ENCODE measurements around the gene MPP2.

The MPP2 gene

GRCh38 chr17:43917016-43917347 is 9.6 kb upstream of the MPP2 start:
- TF ChIP-seq YY1 (IDR thresholded peaks at IDR 0.05; ENCODE audit: low read depth), result no peak
- TF ChIP-seq CEBPB (IDR thresholded peaks at IDR 0.05), result no peak
- no peak for TF ChIP-seq RAD21 (IDR thresholded peaks at IDR 0.05; ENCODE audit: low read depth)
- TF ChIP-seq MAX (IDR thresholded peaks at IDR 0.05), result no peak
- no peak for TF ChIP-seq EGR1 (IDR thresholded peaks at IDR 0.05)
- no peak for TF ChIP-seq EP300 (IDR thresholded peaks at IDR 0.05; ENCODE audit: borderline replicate concordance)
- TF ChIP-seq ZBTB7A (IDR thresholded peaks at IDR 0.05; ENCODE audit: low read depth), result no peak

DNA sequence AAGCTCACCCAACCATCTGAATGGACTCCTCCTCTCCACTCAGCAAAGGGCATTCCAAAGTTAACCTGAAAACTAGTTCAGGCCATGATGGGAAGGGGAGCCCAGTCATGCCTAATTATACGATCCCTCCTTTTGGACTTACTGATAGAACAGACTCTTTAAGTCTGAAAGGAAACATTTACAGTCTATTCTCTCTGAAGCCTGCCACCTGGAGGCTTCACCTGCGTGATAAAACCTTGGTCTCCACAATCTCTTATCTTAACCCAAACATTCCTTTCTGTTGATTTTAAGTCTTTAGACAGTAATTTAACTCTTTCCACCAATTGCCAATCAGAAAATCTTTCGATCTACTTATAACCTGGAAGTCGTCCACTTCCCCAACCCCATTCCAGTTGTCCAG is 9.0 kb upstream of the MPP2 start:
- no peak for TF ChIP-seq CREB1 (IDR thresholded peaks at IDR 0.05; ENCODE audit: low read depth)
- TF ChIP-seq CEBPB (IDR thresholded peaks at IDR 0.05), result no peak
- TF ChIP-seq TEAD4 (IDR thresholded peaks at IDR 0.05), result no peak
- no peak for TF ChIP-seq YY1 (IDR thresholded peaks at IDR 0.05; ENCODE audit: low read depth)
- no peak for TF ChIP-seq TCF12 (IDR thresholded peaks at IDR 0.05; ENCODE audit: low read depth)
- TF ChIP-seq EP300 (IDR thresholded peaks at IDR 0.05; ENCODE audit: borderline replicate concordance), result no peak
- no peak for TF ChIP-seq ZBTB7A (IDR thresholded peaks at IDR 0.05; ENCODE audit: low read depth)
- TF ChIP-seq EGR1 (IDR thresholded peaks at IDR 0.05), result no peak
- TF ChIP-seq TAF1 (IDR thresholded peaks at IDR 0.05; ENCODE audit: low read depth), result no peak
- no peak for TF ChIP-seq RAD21 (IDR thresholded peaks at IDR 0.05; ENCODE audit: low read depth)

- TF ChIP-seq TCF12 (IDR thresholded peaks at IDR 0.05; ENCODE audit: low read depth) (no peak), EGR1 (IDR thresholded peaks at IDR 0.05) (no peak), FOXM1 (IDR thresholded peaks at IDR 0.05; ENCODE audit: borderline replicate concordance, low read depth) (no peak)
- TF ChIP-seq, protein P1, sequence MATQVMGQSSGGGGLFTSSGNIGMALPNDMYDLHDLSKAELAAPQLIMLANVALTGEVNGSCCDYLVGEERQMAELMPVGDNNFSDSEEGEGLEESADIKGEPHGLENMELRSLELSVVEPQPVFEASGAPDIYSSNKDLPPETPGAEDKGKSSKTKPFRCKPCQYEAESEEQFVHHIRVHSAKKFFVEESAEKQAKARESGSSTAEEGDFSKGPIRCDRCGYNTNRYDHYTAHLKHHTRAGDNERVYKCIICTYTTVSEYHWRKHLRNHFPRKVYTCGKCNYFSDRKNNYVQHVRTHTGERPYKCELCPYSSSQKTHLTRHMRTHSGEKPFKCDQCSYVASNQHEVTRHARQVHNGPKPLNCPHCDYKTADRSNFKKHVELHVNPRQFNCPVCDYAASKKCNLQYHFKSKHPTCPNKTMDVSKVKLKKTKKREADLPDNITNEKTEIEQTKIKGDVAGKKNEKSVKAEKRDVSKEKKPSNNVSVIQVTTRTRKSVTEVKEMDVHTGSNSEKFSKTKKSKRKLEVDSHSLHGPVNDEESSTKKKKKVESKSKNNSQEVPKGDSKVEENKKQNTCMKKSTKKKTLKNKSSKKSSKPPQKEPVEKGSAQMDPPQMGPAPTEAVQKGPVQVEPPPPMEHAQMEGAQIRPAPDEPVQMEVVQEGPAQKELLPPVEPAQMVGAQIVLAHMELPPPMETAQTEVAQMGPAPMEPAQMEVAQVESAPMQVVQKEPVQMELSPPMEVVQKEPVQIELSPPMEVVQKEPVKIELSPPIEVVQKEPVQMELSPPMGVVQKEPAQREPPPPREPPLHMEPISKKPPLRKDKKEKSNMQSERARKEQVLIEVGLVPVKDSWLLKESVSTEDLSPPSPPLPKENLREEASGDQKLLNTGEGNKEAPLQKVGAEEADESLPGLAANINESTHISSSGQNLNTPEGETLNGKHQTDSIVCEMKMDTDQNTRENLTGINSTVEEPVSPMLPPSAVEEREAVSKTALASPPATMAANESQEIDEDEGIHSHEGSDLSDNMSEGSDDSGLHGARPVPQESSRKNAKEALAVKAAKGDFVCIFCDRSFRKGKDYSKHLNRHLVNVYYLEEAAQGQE (IDR thresholded peaks at IDR 0.05; ENCODE audit: low read depth), result no peak
These were observed 8.2 kb upstream of the MPP2 start for GRCh38 chr17:43915559-43915958.

- TF ChIP-seq TCF12 (IDR thresholded peaks at IDR 0.05; ENCODE audit: low read depth) (no peak), EGR1 (IDR thresholded peaks at IDR 0.05) (no peak), TEAD4 (IDR thresholded peaks at IDR 0.05) (no peak), FOXM1 (IDR thresholded peaks at IDR 0.05; ENCODE audit: borderline replicate concordance, low read depth) (no peak), USF1 (IDR thresholded peaks at IDR 0.05) (no peak), YY1 (IDR thresholded peaks at IDR 0.05; ENCODE audit: low read depth) (no peak)
These were observed 7.1 kb upstream of the MPP2 start for GRCh38 chr17:43914451-43914850.

DNA sequence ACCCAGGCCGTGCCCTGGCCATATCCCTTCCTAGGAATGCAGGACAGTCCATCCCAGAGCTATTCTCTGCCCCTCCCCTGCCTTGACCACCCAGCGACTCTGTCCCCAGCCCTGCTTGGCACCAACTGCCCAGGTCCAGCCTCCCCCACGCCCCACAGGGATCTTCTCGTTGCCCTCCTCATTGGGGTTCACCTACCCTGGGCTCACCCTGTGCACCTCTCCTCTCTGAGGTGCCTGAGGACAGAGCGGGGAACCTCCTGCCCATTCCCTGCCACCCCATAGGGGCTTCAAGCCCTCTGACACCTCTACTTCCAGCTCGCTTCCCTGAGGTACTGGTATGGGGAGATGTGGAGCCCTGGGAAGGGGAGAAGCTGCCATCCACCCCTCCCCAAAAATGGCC is 6.2 kb upstream of the MPP2 start:
- TF ChIP-seq TEAD4 (IDR thresholded peaks at IDR 0.05), result no peak
- no peak for TF ChIP-seq EGR1 (IDR thresholded peaks at IDR 0.05)
- no peak for TF ChIP-seq CEBPB (IDR thresholded peaks at IDR 0.05)
- TF ChIP-seq ZBTB7A (IDR thresholded peaks at IDR 0.05; ENCODE audit: low read depth), result no peak
- TF ChIP-seq NFIC (IDR thresholded peaks at IDR 0.05), result no peak
- no peak for TF ChIP-seq USF1 (IDR thresholded peaks at IDR 0.05)
- TF ChIP-seq CREB1 (IDR thresholded peaks at IDR 0.05; ENCODE audit: low read depth), result no peak
- TF ChIP-seq TCF12 (IDR thresholded peaks at IDR 0.05; ENCODE audit: low read depth), result no peak
- TF ChIP-seq, protein P1 (IDR thresholded peaks at IDR 0.05; ENCODE audit: low read depth), result no peak
- no peak for TF ChIP-seq RAD21 (IDR thresholded peaks at IDR 0.05; ENCODE audit: low read depth)
- TF ChIP-seq EP300 (IDR thresholded peaks at IDR 0.05; ENCODE audit: borderline replicate concordance), result no peak
- no peak for TF ChIP-seq MAX (IDR thresholded peaks at IDR 0.05)
- no peak for TF ChIP-seq YY1 (IDR thresholded peaks at IDR 0.05; ENCODE audit: low read depth)
- no peak for TF ChIP-seq TAF1 (IDR thresholded peaks at IDR 0.05; ENCODE audit: low read depth)
- no peak for TF ChIP-seq FOXM1 (IDR thresholded peaks at IDR 0.05; ENCODE audit: borderline replicate concordance, low read depth)

GRCh38 chr17:43912635-43913304 is 5.4 kb upstream of the MPP2 start:
- no peak for TF ChIP-seq FOXM1 (IDR thresholded peaks at IDR 0.05; ENCODE audit: borderline replicate concordance, low read depth)
- no peak for TF ChIP-seq YY1 (IDR thresholded peaks at IDR 0.05; ENCODE audit: low read depth)
- TF ChIP-seq CEBPB (IDR thresholded peaks at IDR 0.05), result no peak
- TF ChIP-seq, protein P1 (IDR thresholded peaks at IDR 0.05; ENCODE audit: low read depth), result no peak
- TF ChIP-seq ZBTB7A (IDR thresholded peaks at IDR 0.05; ENCODE audit: low read depth), result no peak
- TF ChIP-seq USF1 (IDR thresholded peaks at IDR 0.05), result no peak
- no peak for TF ChIP-seq TAF1 (IDR thresholded peaks at IDR 0.05; ENCODE audit: low read depth)
- TF ChIP-seq MAX (IDR thresholded peaks at IDR 0.05), result no peak
- TF ChIP-seq CREB1 (IDR thresholded peaks at IDR 0.05; ENCODE audit: low read depth), result no peak
- no peak for TF ChIP-seq EP300 (IDR thresholded peaks at IDR 0.05; ENCODE audit: borderline replicate concordance)
- TF ChIP-seq TCF12 (IDR thresholded peaks at IDR 0.05; ENCODE audit: low read depth), result no peak
- no peak for TF ChIP-seq EGR1 (IDR thresholded peaks at IDR 0.05)
